Transverse colon (tissue), 4 donors: ENCODE results near the gene PIH1D1. TPM values are rescaled to one million over a fixed set of nuclear protein-coding genes. Genes with fewer than 3 reads are reported as not detected.

Experiments used
- DNase-seq: peaks from one replicate; pipeline ENCODE4 v3.0.0-alpha.2; 2019
- H3K27ac ChIP-seq, 4 donors: fragments of 200-600 bp; sonication (generic); 2 replicates each; pipeline ENCODE4 v1.5.1; 2016 to 2018; ENCODE audit warnings: inconsistent platforms in 4 of 4
- H3K27me3 ChIP-seq: fragments of 200-600 bp; sonication (generic); 2 replicates; pipeline ENCODE4 v1.5.1; 2017; ENCODE audit warnings: inconsistent platforms
- H3K36me3 ChIP-seq, 4 donors: fragments of 200-600 bp; sonication (generic); 2 replicates each; pipeline ENCODE4 v1.5.1; 2017 to 2019; ENCODE audit warnings: inconsistent platforms in 4 of 4
- H3K4me1 ChIP-seq, 4 donors: fragments of 200-600 bp; sonication (generic); 2 replicates each; pipeline ENCODE4 v1.5.1; 2017 to 2020; ENCODE audit warnings: inconsistent platforms in 4 of 4
- H3K4me3 ChIP-seq, 4 donors: fragments of 200-600 bp; sonication (generic); 1 replicate in 1 of 4; 2 replicates in 3 of 4; pipeline versions ENCODE4 v1.5.1 to v1.6.1; 2017 to 2019; ENCODE audit warnings: inconsistent platforms in 4 of 4
- H3K9me3 ChIP-seq, 2 donors: fragments of 200-600 bp; sonication (generic); 2 replicates each; pipeline ENCODE4 v1.5.1; 2017 to 2019; ENCODE audit warnings: inconsistent platforms in 2 of 2
- EP300 ChIP-seq: sonication (generic); formaldehyde crosslinking; IDR thresholded peaks from one replicate; pipeline ENCODE4 v1.6.1; 2017; ENCODE audit warnings: antibody characterized with exemption, low read depth
- POLR2A ChIP-seq: fragments of 450-650 bp; IDR thresholded peaks from one replicate; pipeline ENCODE4 v1.6.1; 2016; ENCODE audit warnings: antibody characterized with exemption, mild to moderate bottlenecking, moderate library complexity
- POLR2AphosphoS5 ChIP-seq, 3 donors: sonication (generic); formaldehyde crosslinking; IDR thresholded peaks; one replicate each; pipeline ENCODE4 v1.6.1; 2016; ENCODE audit warnings: antibody characterized with exemption in 3 of 3
- WGBS, 2 donors: methylation state at CpG; one replicate each; pipeline ENCODE4 v1.1.5; 2018; ENCODE audit warnings: low coverage in 1 of 2; 5-methylcytosine and 5-hydroxymethylcytosine counted together
- in situ Hi-C, 4 donors: fragments of 200-750 bp; cut with MboI; loops; one replicate each; pipeline versions ENCODE4 v1.15.0 to v1.15.1; 2017; ENCODE audit warnings: low sequenced_read_pairs in 3 of 4, low pct_ligation_motif_present in 1 of 4, low pct_unique_long_range_greater_than_20kb in 1 of 4
- intact Hi-C: fragments of 100-400 bp; cut with DNase I; formaldehyde crosslinking; loops from one replicate; pipeline ENCODE4 v1.15.1; 2023; ENCODE audit warnings: low total_unique reads
- total RNA-seq, 4 donors: library from RNA; depleted of rRNA; stranded (reverse); fragments of >200 nt; gene quantifications; one replicate each; pipeline ENCODE4 v1.1.0, GENCODE V29; 2016
- TF ChIP-seq, protein P1 (sequence below), 5 experiments: fragments of 200-600 bp in 3 of 5; fragments of 450-650 bp in 2 of 5; sonication (generic) in 3 of 5; IDR thresholded peaks; 1 replicate in 2 of 5; 2 replicates in 3 of 5; pipeline ENCODE4 v1.5.1; 2016 to 2017; ENCODE audit warnings: antibody characterized with exemption in 5 of 5, inconsistent platforms in 3 of 5, mild to moderate bottlenecking in 2 of 5, moderate library complexity in 1 of 5

Gene PIH1D1
- total RNA-seq, 4 donors from 2014 or later: 52.7 to 105 (median 90.4) TPM

DNA sequence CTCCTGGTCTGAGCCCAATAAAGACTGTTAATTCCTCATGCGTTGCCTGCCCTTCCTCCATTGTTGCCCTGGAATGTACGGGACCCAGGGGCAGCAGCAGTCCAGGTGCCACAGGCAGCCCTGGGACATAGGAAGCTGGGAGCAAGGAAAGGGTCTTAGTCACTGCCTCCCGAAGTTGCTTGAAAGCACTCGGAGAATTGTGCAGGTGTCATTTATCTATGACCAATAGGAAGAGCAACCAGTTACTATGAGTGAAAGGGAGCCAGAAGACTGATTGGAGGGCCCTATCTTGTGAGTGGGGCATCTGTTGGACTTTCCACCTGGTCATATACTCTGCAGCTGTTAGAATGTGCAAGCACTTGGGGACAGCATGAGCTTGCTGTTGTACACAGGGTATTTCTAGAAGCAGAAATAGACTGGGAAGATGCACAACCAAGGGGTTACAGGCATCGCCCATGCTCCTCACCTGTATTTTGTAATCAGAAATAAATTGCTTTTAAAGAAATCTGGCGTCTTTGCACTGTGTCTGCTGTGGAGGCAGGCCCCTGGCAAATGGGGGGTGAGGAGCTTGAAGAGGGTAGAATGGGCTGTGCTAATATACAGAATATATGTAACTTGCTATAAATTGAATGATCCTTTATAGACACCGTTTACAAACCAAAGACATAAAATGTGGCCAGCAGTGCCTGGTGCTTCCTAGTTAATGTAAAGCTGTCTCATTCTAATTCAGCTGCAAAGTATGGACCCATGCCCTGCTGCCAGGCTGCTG lies 40.4 kb upstream of the PIH1D1 start:
- no peaks in the 10 kb centered on the region for H3K27me3 ChIP-seq
- DNase-seq: no peak
- peak overlapping the region in 2 of 4 donors; percentile 17 to 56 for H3K27ac ChIP-seq
- no peaks in the 10 kb centered on the region for H3K9me3 ChIP-seq
- peaks cover 18 to 40% (median 34%) of the 10 kb centered on the region in 4 donors for H3K4me1 ChIP-seq
- peaks cover 0 to 34% (median 19%) of the 10 kb centered on the region in 4 donors for H3K36me3 ChIP-seq
- intact Hi-C loops: no loop called here
- WGBS, 2 donors: 19 to 56% methylated on average over 2 to 7 of the region's 7 CpGs
- H3K4me3 ChIP-seq: no peak overlapping the region
- TF ChIP-seq EP300 (no peak), POLR2A (no peak), POLR2AphosphoS5 (IDR thresholded peaks at IDR 0.05) (no peak)
- TF ChIP-seq, protein P1, sequence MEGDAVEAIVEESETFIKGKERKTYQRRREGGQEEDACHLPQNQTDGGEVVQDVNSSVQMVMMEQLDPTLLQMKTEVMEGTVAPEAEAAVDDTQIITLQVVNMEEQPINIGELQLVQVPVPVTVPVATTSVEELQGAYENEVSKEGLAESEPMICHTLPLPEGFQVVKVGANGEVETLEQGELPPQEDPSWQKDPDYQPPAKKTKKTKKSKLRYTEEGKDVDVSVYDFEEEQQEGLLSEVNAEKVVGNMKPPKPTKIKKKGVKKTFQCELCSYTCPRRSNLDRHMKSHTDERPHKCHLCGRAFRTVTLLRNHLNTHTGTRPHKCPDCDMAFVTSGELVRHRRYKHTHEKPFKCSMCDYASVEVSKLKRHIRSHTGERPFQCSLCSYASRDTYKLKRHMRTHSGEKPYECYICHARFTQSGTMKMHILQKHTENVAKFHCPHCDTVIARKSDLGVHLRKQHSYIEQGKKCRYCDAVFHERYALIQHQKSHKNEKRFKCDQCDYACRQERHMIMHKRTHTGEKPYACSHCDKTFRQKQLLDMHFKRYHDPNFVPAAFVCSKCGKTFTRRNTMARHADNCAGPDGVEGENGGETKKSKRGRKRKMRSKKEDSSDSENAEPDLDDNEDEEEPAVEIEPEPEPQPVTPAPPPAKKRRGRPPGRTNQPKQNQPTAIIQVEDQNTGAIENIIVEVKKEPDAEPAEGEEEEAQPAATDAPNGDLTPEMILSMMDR (IDR thresholded peaks at IDR 0.05): no peak
- in situ Hi-C loops: loop anchor here in 1 of 4 donors (25.0 kb wide), 1 partner anchor 370 kb away; the partner anchor contains the start of genes PNKP and PTOV1

DNA sequence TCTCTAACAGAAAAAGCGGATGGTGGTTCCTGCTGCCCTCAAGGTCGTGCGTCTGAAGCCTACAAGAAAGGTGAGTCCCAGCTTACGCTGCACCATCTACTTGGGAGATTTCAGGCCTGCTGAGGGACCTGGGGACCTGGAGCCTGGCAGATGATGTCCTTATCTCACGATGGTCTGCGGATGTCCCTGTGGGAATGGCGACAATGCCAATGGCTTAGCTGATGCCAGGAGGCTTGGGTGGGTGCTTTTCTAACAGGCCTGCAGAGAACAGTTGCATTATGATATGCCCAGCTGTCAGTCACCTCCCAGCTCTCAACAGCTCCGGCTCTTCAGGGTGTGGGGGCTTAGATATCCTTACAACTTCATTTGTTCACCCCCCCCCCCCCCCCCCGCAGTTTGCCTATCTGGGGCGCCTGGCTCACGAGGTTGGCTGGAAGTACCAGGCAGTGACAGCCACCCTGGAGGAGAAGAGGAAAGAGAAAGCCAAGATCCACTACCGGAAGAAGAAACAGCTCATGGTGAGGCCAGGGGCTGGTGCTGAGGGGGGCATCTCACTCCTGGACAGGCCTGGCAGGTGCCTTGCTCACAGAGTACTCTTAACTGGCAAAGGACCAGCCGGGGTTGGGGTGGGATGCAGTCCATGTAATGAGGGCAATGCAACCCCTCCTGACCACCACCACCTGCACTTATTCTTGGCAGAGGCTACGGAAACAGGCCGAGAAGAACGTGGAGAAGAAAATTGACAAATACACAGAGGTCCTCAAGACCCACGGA lies 39.6 kb upstream of the PIH1D1 start:
- no peak for TF ChIP-seq POLR2A
- no peak for TF ChIP-seq EP300
- TF ChIP-seq, protein P1 (IDR thresholded peaks at IDR 0.05): no peak
- no peak for TF ChIP-seq POLR2AphosphoS5 (IDR thresholded peaks at IDR 0.05)
- in situ Hi-C loops (loop anchor here in 1 of 4 donors (25.0 kb wide), 1 partner anchor 371 kb away; the partner anchor contains the start of genes PNKP and PTOV1), intact Hi-C loops (no loop called here)
- WGBS, 2 donors: 68% methylated on average over 17 of the region's 17 CpGs; no CpG with 5 or more reads in 1 of the 2 donors
- no peak for DNase-seq
- no peaks in the 10 kb centered on the region for H3K9me3 ChIP-seq
- H3K27ac ChIP-seq: peak overlapping the region in 2 of 4 donors; percentile 95 to 97
- peaks cover 0 to 34% (median 19%) of the 10 kb centered on the region in 4 donors for H3K36me3 ChIP-seq
- peaks cover 18 to 41% (median 34%) of the 10 kb centered on the region in 4 donors for H3K4me1 ChIP-seq
- no peak overlapping the region for H3K4me3 ChIP-seq
- H3K27me3 ChIP-seq: no peaks in the 10 kb centered on the region

DNA sequence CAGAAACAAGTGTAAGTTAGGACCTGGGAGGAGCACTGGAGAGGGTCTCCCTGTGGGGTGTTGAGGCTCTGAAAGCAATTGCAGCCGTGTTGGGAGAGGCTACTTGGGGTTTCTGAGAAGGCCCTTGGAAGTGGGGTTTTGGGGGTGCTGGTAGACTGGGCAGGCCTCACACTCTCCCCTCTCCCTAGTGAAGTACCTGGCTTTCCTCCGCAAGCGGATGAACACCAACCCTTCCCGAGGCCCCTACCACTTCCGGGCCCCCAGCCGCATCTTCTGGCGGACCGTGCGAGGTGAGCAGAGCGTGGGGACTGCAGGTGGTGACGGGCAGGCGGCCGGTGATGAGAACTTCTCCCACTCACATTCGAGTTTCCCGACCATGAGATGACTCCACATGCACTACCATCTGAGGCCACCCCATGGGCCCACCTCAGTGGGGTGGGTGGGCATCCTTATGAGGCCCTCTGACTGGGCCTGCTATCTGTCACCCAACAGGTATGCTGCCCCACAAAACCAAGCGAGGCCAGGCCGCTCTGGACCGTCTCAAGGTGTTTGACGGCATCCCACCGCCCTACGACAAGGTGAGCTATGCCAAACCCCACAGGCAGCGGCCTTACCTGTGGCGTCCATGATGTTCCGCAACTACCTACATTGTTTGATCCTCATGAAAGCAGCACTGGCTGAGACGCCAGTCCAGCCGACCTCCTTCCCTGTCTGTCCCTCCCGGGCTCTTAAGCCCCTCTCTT lies 38.8 kb upstream of the PIH1D1 start:
- Histone ChIP-seq H3K9me3 (no peaks in the 10 kb centered on the region), H3K4me3 (peak overlapping the region in 1 of 4 donors; percentile 88), H3K36me3 (peaks cover 0 to 34% (median 19%) of the 10 kb centered on the region in 4 donors), H3K27me3 (no peaks in the 10 kb centered on the region), H3K27ac (peak overlapping the region; percentile 93 to 97 (median 94)), H3K4me1 (peaks cover 18 to 38% (median 31%) of the 10 kb centered on the region in 4 donors)
- intact Hi-C loops: no loop called here
- TF ChIP-seq POLR2AphosphoS5 (IDR thresholded peaks at IDR 0.05) (no peak), EP300 (no peak), POLR2A (no peak)
- TF ChIP-seq, protein P1 (IDR thresholded peaks at IDR 0.05): no peak
- in situ Hi-C loops: loop anchor here in 1 of 4 donors (25.0 kb wide), 1 partner anchor 372 kb away; the partner anchor contains the start of genes PNKP and PTOV1
- WGBS, 2 donors: 74 to 76% methylated on average over 10 to 23 of the region's 27 CpGs
- no peak for DNase-seq
